PC-3 (cell line): ENCODE measurements around the gene PARVA. TPM values are rescaled to one million over a fixed set of nuclear protein-coding genes. Genes with fewer than 3 reads are reported as not detected.
A peak's percentile ranks its signal among the peaks of the same experiment; 100 is the strongest.

ENCODE experiments used
- ATAC-seq: fragments of 200-7000 bp; cut with Tn5 transposase; 2 replicates; pipeline ENCODE4 v1.9.1; 2020; ENCODE audit warnings: mild to moderate bottlenecking, moderate library complexity
- BruUV-seq: library from RNA; stranded (reverse); fragments of 400-500 nt; replicated peaks from 2 replicates; lab custom pipeline; 2021; lab: Mats Ljungman, UMichigan
- CTCF ChIA-PET: fragments of 300-600 bp; sonication (Branson Sonifier 250); formaldehyde crosslinking; loops from one replicate; lab custom pipeline; 2022; ENCODE audit warnings: antibody characterized with exemption; lab: Charles Lee
- POLR2A ChIA-PET: fragments of 300-600 bp; sonication (Branson Sonifier 250); formaldehyde crosslinking; loops from one replicate; lab custom pipeline; 2022; ENCODE audit warnings: antibody characterized with exemption; ENCODE audit not compliant: unreplicated experiment; lab: Charles Lee
- DNase-seq: peaks from one replicate; pipeline ENCODE4 v3.0.0-alpha.2; 2015
- H2AFZ ChIP-seq: fragments of 300-600 bp; sonication (generic); 2 replicates; pipeline ENCODE4 v1.6.0; 2016; ENCODE audit warnings: antibody characterized with exemption, low read length
- H3F3A ChIP-seq: fragments of 300-600 bp; sonication (generic); one replicate; pipeline ENCODE4 v1.6.0; 2017; ENCODE audit warnings: antibody characterized with exemption, low read length, control low read depth, mild to moderate bottlenecking; ENCODE audit not compliant: unreplicated experiment
- H3K27ac ChIP-seq: fragments of 300-600 bp; sonication (generic); 2 replicates; pipeline ENCODE4 v1.5.1; 2016; ENCODE audit warnings: mild to moderate bottlenecking, low read length
- H3K27me3 ChIP-seq: fragments of 300-600 bp; sonication (generic); 2 replicates; pipeline ENCODE4 v1.6.1; 2016; ENCODE audit warnings: low read length, mixed read lengths
- H3K36me3 ChIP-seq: fragments of 300-600 bp; sonication (generic); 2 replicates; pipeline ENCODE4 v1.6.1; 2016; ENCODE audit warnings: low read depth, mixed run types, low read length, mixed read lengths
- H3K4me1 ChIP-seq: fragments of 300-600 bp; sonication (generic); 2 replicates; pipeline ENCODE4 v1.5.1; 2016; ENCODE audit warnings: low read length; ENCODE audit not compliant: insufficient read depth
- H3K4me2 ChIP-seq: fragments of 300-600 bp; sonication (generic); 2 replicates; pipeline ENCODE4 v1.6.0; 2016; ENCODE audit warnings: low read length
- H3K4me3 ChIP-seq: fragments of 300-600 bp; sonication (generic); 2 replicates; pipeline ENCODE4 v1.5.1; 2016; ENCODE audit warnings: mild to moderate bottlenecking, low read length, mixed read lengths
- H3K79me2 ChIP-seq: fragments of 300-600 bp; sonication (generic); 2 replicates; pipeline ENCODE4 v1.6.1; 2017; ENCODE audit warnings: low read length, mixed read lengths
- H3K9ac ChIP-seq: fragments of 300-600 bp; sonication (generic); 2 replicates; pipeline ENCODE4 v1.6.0; 2016; ENCODE audit warnings: mild to moderate bottlenecking, low read length
- H3K9me2 ChIP-seq: fragments of 300-600 bp; sonication (generic); replicated peaks from 2 replicates; pipeline ENCODE4 v1.6.1; 2016; ENCODE audit warnings: mixed run types, low read length, mixed read lengths
- H3K9me3 ChIP-seq: fragments of 300-600 bp; sonication (generic); 2 replicates; pipeline ENCODE4 v1.6.1; 2016; ENCODE audit warnings: low read length, mixed read lengths
- H4K20me1 ChIP-seq: fragments of 300-600 bp; sonication (generic); 2 replicates; pipeline ENCODE4 v1.6.1; 2016; ENCODE audit warnings: low read length, mixed read lengths
- EZH2 ChIP-seq: fragments of 300-600 bp; sonication (generic); IDR thresholded peaks from one replicate; pipeline ENCODE4 v1.6.1; 2017; ENCODE audit warnings: antibody characterized with exemption, mild to moderate bottlenecking, low read length; ENCODE audit not compliant: unreplicated experiment
- EZH2phosphoT487 ChIP-seq: fragments of 300-600 bp; sonication (generic); IDR thresholded peaks from 2 replicates; pipeline ENCODE4 v1.6.1; 2018; ENCODE audit warnings: mild to moderate bottlenecking, antibody characterized with exemption, low read length, borderline replicate concordance
- intact Hi-C: fragments of 100-400 bp; cut with micrococcal nuclease; formaldehyde crosslinking; loops from 2 replicates; pipeline ENCODE4 v1.9.0; 2023
- total RNA-seq: library from RNA; depleted of rRNA; stranded (reverse); fragments of >200 nt; gene quantifications from 2 replicates; pipeline ENCODE4 v1.2.3, GENCODE V29; 2014
- TF ChIP-seq, protein P1 (sequence below): fragments of 300-600 bp; sonication (generic); conservative IDR thresholded peaks from 2 replicates; pipeline ENCODE4 v1.5.1; 2017; ENCODE audit warnings: antibody characterized with exemption, low read depth, mild to moderate bottlenecking, low read length

PARVA gene
- total RNA-seq, 1 experiment from 2014 or later = 13.5 TPM

DNA sequence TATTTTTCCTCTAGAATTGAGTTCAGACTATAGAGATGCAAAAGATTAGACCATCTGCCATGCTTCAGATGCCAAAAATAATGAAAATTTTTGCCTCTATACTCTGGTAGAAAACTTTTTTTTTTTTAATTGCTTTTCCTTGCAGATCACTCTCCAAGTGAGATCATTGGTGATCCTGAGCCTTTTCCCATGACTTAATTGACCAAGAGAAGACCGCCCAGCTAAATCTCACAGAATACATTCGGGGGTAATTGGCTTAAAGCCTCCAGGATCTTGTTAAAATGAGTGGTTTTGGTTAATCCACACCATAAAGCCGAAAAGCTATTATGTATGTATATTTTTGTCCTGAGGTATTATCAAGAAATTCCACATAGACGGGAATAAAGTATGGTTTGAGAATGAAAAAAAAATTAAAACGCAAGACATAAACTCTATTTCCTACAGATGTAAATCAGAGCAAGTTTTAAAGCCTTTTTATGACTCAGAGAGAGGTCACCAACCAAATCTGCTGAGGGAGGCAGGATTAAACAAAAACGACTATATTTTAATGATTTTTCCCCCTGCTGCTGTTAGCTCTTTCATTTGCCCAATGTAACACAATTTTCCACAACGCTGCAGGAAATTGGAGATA, 64.0 kb downstream of the PARVA start:
- POLR2A ChIA-PET = no interaction called here
- Histone ChIP-seq H3K9ac (no peak overlapping the region), H3K4me1 (peaks cover 8% of the 10 kb centered on the region; the same call in 1 of the 2 replicates), H3K27me3 (no peaks in the 10 kb centered on the region), H3K9me2 (no peaks in the 10 kb centered on the region), H3K79me2 (no peaks in the 10 kb centered on the region), H3K9me3 (no peaks in the 10 kb centered on the region), H3K4me3 (no peak overlapping the region), H3F3A (no peaks in the 10 kb centered on the region), H3K4me2 (peak overlapping the region; percentile 26; the same call in 1 of the 2 replicates), H3K36me3 (no peaks in the 10 kb centered on the region), H3K27ac (no peak overlapping the region), H2AFZ (no peak overlapping the region), H4K20me1 (no peaks in the 10 kb centered on the region)
- no TSS peak for BruUV-seq
- ATAC-seq (peak; percentile 82), DNase-seq (peak; percentile 48)
- intact Hi-C loops = no loop called here
- CTCF ChIA-PET = interaction anchor here (0.5 to 0.6 kb wide), 2 partner anchors 152 to 362 kb away, joined by 3 read pairs; no protein-coding TSS in a partner anchor
- TF ChIP-seq, protein P1, sequence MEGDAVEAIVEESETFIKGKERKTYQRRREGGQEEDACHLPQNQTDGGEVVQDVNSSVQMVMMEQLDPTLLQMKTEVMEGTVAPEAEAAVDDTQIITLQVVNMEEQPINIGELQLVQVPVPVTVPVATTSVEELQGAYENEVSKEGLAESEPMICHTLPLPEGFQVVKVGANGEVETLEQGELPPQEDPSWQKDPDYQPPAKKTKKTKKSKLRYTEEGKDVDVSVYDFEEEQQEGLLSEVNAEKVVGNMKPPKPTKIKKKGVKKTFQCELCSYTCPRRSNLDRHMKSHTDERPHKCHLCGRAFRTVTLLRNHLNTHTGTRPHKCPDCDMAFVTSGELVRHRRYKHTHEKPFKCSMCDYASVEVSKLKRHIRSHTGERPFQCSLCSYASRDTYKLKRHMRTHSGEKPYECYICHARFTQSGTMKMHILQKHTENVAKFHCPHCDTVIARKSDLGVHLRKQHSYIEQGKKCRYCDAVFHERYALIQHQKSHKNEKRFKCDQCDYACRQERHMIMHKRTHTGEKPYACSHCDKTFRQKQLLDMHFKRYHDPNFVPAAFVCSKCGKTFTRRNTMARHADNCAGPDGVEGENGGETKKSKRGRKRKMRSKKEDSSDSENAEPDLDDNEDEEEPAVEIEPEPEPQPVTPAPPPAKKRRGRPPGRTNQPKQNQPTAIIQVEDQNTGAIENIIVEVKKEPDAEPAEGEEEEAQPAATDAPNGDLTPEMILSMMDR = no peak
- TF ChIP-seq EZH2phosphoT487 (no peak), EZH2 (no peak)

DNA sequence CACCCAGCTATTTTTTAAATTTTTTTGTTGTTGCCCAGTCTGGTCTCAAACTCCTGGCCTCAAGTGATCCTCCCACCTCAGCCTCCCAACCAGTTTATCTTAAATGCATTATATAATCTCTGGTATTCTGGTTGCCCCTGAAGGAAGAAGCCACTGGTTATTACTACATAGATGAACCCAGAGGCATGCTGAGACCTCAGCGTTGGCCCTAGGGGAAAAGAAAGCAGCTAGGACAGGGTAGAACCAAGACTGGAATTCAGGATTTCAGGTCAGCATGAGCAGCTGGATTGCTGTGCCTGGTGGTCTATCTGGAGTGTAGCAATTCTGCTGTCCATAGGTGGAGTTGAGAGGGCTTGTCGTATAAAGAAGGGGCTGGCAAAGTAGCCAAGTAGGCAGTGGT, 67.2 kb downstream of the PARVA start:
- no peaks in the 10 kb centered on the region for H3K36me3 ChIP-seq
- peaks cover 10% of the 10 kb centered on the region; the same call in 1 of the 2 replicates for H3K4me1 ChIP-seq
- CTCF ChIA-PET = no interaction called here
- no TSS peak for BruUV-seq
- no peaks in the 10 kb centered on the region for H3K27me3 ChIP-seq
- TF ChIP-seq, protein P1 = no peak
- TF ChIP-seq EZH2 (no peak), EZH2phosphoT487 (no peak)
- H3K27ac ChIP-seq = no peak overlapping the region
- no peaks in the 10 kb centered on the region for H3F3A ChIP-seq
- H3K9me2 ChIP-seq = no peaks in the 10 kb centered on the region
- H3K4me3 ChIP-seq = no peak overlapping the region
- H3K9me3 ChIP-seq = no peaks in the 10 kb centered on the region
- H4K20me1 ChIP-seq = no peaks in the 10 kb centered on the region
- ATAC-seq (no peak), DNase-seq (no peak)
- intact Hi-C loops = no loop called here
- no peak overlapping the region for H2AFZ ChIP-seq
- no peak overlapping the region for H3K4me2 ChIP-seq
- no peak overlapping the region for H3K9ac ChIP-seq
- no peaks in the 10 kb centered on the region for H3K79me2 ChIP-seq
- POLR2A ChIA-PET = no interaction called here

DNA sequence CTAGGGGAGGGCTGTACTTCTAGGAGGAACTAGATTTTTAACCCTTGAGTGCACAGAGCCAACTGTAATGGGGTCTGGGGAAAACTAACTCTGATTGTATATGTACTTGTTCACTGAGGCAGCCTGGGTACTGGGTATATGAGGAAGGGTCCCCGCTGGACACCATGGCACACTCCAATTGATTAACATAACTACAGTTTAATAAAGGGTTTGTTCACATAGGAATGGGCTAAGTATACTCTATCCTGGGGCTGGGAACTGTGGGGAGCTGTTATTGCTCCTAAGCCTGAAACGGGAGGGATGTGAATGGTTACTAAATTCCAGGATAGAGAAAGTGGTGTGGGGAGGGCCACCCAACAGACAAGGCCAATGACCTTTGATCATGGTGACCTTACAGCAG, 67.6 kb downstream of the PARVA start:
- Histone ChIP-seq H4K20me1 (no peaks in the 10 kb centered on the region), H3K4me1 (peaks cover 14% of the 10 kb centered on the region; the same call in 1 of the 2 replicates), H3K9me3 (no peaks in the 10 kb centered on the region), H3K36me3 (no peaks in the 10 kb centered on the region), H3K9me2 (no peaks in the 10 kb centered on the region), H3K4me2 (no peak overlapping the region), H3K4me3 (no peak overlapping the region), H3K79me2 (no peaks in the 10 kb centered on the region), H3F3A (no peaks in the 10 kb centered on the region), H2AFZ (no peak overlapping the region), H3K27ac (no peak overlapping the region), H3K27me3 (no peaks in the 10 kb centered on the region), H3K9ac (no peak overlapping the region)
- no TSS peak for BruUV-seq
- POLR2A ChIA-PET = no interaction called here
- CTCF ChIA-PET = no interaction called here
- DNase-seq (no peak), ATAC-seq (no peak)
- intact Hi-C loops = no loop called here
- TF ChIP-seq, protein P1 = no peak
- TF ChIP-seq EZH2phosphoT487 (no peak), EZH2 (no peak)
